Body of pancreas (tissue), 4 donors: Measurements from ENCODE around the gene PCDHGB3. TPM values are rescaled to one million over a fixed set of nuclear protein-coding genes. Genes with fewer than 3 reads are reported as not detected.
A peak's percentile ranks its signal among the peaks of the same experiment; 100 is the strongest.

Source experiments
- ATAC-seq: fragments of 150-250 bp; one replicate; pipeline ENCODE4 v1.9.1; 2016
- DNase-seq, 4 donors: peaks; one replicate each; pipeline ENCODE4 v3.0.0-alpha.2; 2019
- H3K27ac ChIP-seq, 4 donors: fragments of 200-600 bp; sonication (generic); 1 replicate in 3 of 4; 2 replicates in 1 of 4; pipeline versions ENCODE4 v1.5.1 to v1.6.1; 2016 to 2019; ENCODE audit warnings: mild to moderate bottlenecking in 1 of 4, mixed read lengths in 1 of 4, moderate library complexity in 1 of 4
- H3K27me3 ChIP-seq, 2 donors: fragments of 200-600 bp; sonication (generic); one replicate each; pipeline ENCODE4 v1.6.0; 2016; ENCODE audit warnings: mild to moderate bottlenecking in 1 of 2
- H3K36me3 ChIP-seq, 2 donors: fragments of 200-600 bp; sonication (generic); replicated peaks in 1 of 2; 2 replicates each; pipeline ENCODE4 v1.5.1; 2016; ENCODE audit warnings: low read depth in 2 of 2; ENCODE audit not compliant: insufficient read depth in 1 of 2
- H3K4me1 ChIP-seq: fragments of 200-600 bp; sonication (generic); one replicate; pipeline ENCODE4 v1.6.0; 2016
- H3K4me3 ChIP-seq, 2 donors: fragments of 200-600 bp; sonication (generic); 1 replicate in 1 of 2; 2 replicates in 1 of 2; pipeline ENCODE4 v1.5.1; 2016 to 2019
- H3K9me3 ChIP-seq, 3 donors: fragments of 200-600 bp; sonication (generic); 1 replicate in 2 of 3; 2 replicates in 1 of 3; pipeline ENCODE4 v1.5.1; 2016
- CTCF ChIP-seq, 7 experiments: fragments of 450-650 bp in 4 of 7; fragments of 200-600 bp in 3 of 7; sonication (generic) in 3 of 7; IDR thresholded peaks; one replicate each; pipeline ENCODE4 v1.5.1; 2016 to 2019; ENCODE audit warnings: antibody characterized with exemption in 7 of 7
- POLR2A ChIP-seq, 3 donors: fragments of 450-650 bp; IDR thresholded peaks; one replicate each; pipeline ENCODE4 v1.6.1; 2016; ENCODE audit warnings: antibody characterized with exemption in 3 of 3, mild to moderate bottlenecking in 2 of 3
- WGBS, 2 donors: methylation state at CpG; one replicate each; pipeline ENCODE4 v1.1.5; 2017; 5-methylcytosine and 5-hydroxymethylcytosine counted together
- intact Hi-C: fragments of 100-400 bp; cut with DNase I; formaldehyde crosslinking; loops from one replicate; pipeline ENCODE4 v1.15.1; 2023
- total RNA-seq, 2 donors: library from RNA; depleted of rRNA; stranded (reverse); fragments of >200 nt; gene quantifications; one replicate each; pipeline ENCODE4 v1.1.0, GENCODE V29; 2016

The PCDHGB3 gene
- total RNA-seq, 2 donors from 2014 or later = 4.2 to 10.2 TPM

GRCh38 chr5:141359790-141360426 is 10.1 kb upstream of the PCDHGB3 start, which contains the start of gene PCDHGB2:
Gene PCDHGB2, plus strand, starts transcription at chr5:141359994. Its CDS starts 142 bp downstream, at chr5:141360136.
- ATAC-seq = peak; percentile 24
- DNase-seq = no peak
- no peak within 1 kb of the TSS for H3K4me3 ChIP-seq
- H3K27me3 ChIP-seq = no peaks in the 10 kb centered on the region
- intact Hi-C loops = no loop called here
- no peak within 1 kb of the TSS for H3K27ac ChIP-seq
- no peaks in the 10 kb centered on the region for H3K4me1 ChIP-seq
- TF ChIP-seq POLR2A (IDR thresholded peaks at IDR 0.05) (no peak), CTCF (IDR thresholded peaks at IDR 0.05) (peak in 4 of 7 experiments; percentile 19 to 35 (median 28))
- no peaks in the 10 kb centered on the region for H3K36me3 ChIP-seq
- H3K9me3 ChIP-seq = peaks cover 0 to 77% (median 8%) of the 10 kb centered on the region in 3 donors
- WGBS, 2 donors = 10 to 18% methylated on average over 24 of the region's 24 CpGs

- 24 to 30% methylated on average over 15 of the region's 15 CpGs for WGBS, 2 donors
- no peak overlapping the region for H3K4me3 ChIP-seq
- no peak for DNase-seq
- H3K36me3 ChIP-seq = no peaks in the 10 kb centered on the region
- no peaks in the 10 kb centered on the region for H3K4me1 ChIP-seq
- TF ChIP-seq POLR2A (IDR thresholded peaks at IDR 0.05) = no peak
- no peak for TF ChIP-seq CTCF (IDR thresholded peaks at IDR 0.05)
- no peak for ATAC-seq
- H3K27ac ChIP-seq = no peak overlapping the region
- intact Hi-C loops = no loop called here
- no peaks in the 10 kb centered on the region for H3K27me3 ChIP-seq
- peaks cover 0 to 77% (median 8%) of the 10 kb centered on the region in 3 donors for H3K9me3 ChIP-seq
Observed at GRCh38 chr5:141360685-141361084, 9.4 kb upstream of the PCDHGB3 start.

- Histone ChIP-seq H3K27ac (no peak overlapping the region), H3K27me3 (no peaks in the 10 kb centered on the region), H3K9me3 (peaks cover 0 to 66% (median 14%) of the 10 kb centered on the region in 3 donors), H3K36me3 (no peaks in the 10 kb centered on the region), H3K4me1 (no peaks in the 10 kb centered on the region), H3K4me3 (no peak overlapping the region)
- intact Hi-C loops = no loop called here
- no peak for TF ChIP-seq POLR2A (IDR thresholded peaks at IDR 0.05)
- TF ChIP-seq CTCF (IDR thresholded peaks at IDR 0.05) = no peak
- ATAC-seq = no peak
- DNase-seq = no peak
Observed at GRCh38 chr5:141362719-141363118, 7.3 kb upstream of the PCDHGB3 start.

GRCh38 chr5:141363952-141364660 is 5.9 kb upstream of the PCDHGB3 start, which contains the start of gene PCDHGA5:
Gene PCDHGA5, plus strand, starts transcription at chr5:141364162. Its CDS starts 169 bp downstream, at chr5:141364331.
- intact Hi-C loops = no loop called here
- H3K27ac ChIP-seq = no peak within 1 kb of the TSS
- H3K4me3 ChIP-seq = no peak within 1 kb of the TSS
- WGBS, 2 donors = 14 to 24% methylated on average over 24 to 34 of the region's 34 CpGs
- H3K9me3 ChIP-seq = peaks cover 0 to 64% (median 14%) of the 10 kb centered on the region in 3 donors
- no peaks in the 10 kb centered on the region for H3K4me1 ChIP-seq
- no peaks in the 10 kb centered on the region for H3K36me3 ChIP-seq
- H3K27me3 ChIP-seq = no peaks in the 10 kb centered on the region
- TF ChIP-seq CTCF (IDR thresholded peaks at IDR 0.05) = no peak
- no peak for TF ChIP-seq POLR2A (IDR thresholded peaks at IDR 0.05)
- ATAC-seq (no peak), DNase-seq (no peak)
